ENCODE measurements around the gene DDI2.

DDI2 gene

GRCh38 chr1:15705184-15705566, 87.9 kb downstream of the DDI2 start:
- no peak for DNase-seq

GRCh38 chr1:15706751-15707150, 89.5 kb downstream of the DDI2 start:
- DNase-seq = no peak

DNA sequence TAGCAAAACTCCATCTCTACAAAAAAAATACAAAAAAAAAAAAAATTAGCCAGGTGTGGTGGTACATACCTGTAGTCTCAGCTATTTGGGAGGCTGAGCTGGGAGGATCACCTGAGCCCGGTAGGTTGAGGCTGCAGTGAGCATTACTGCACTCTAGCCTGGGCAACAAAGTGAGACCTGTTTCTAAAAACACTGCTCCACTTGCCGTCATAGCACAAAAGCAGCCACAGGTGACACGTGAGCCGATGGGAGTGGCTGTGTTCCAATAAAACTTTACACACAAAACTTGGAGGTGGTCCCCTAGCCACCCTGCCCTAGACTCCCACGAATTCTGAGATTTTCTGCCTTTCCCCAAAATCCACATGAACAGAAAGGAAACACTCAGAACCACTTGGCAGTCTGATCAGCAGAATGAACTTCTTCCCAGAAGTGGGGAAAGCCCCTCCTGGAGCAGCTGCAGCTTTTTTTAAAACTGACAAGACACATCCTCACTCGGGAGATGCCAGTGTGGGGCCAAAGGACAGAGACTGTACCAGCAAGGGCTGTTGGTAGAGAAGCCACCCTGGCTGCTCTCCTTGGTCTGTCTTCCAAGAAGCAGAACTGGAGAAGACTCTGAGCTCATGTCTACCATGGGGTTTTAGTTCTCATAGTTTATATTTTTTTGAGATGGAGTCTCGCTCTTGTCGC, 90.1 kb downstream of the DDI2 start:
- no peak for DNase-seq

DNA sequence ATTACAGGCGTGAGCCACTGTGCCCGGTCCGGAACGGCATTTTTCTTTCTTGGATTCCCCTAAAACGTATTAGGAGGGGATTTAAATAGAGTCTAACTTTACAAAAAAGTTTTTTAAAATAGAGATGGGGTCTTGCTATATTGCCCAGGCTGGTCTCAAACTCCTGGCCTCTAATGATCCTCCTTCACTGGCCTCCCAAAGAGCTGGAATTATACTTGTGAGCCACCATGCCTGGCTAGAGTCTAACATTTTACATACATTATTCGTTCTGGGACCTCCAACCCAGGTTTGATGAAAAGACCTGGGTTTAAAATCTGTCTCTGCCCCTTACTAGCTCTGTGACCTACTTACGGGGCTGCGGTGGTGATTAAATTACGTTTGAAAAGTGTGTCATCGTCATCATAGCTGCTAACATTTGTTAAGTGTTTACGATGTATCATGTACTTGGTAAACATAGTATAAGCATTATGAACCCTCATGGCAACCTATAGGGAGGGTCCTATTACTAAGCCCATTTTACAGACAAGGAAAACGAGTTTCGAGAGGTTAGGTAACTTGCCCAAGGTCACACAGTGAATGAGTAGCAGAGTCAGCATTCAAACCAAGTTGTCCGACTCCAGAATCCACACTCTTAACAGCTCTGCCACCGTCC, 91.4 kb downstream of the DDI2 start:
- no peak for DNase-seq

- DNase-seq = no peak
Measured at GRCh38 chr1:15709226-15709625, 92.0 kb downstream of the DDI2 start.

DNA sequence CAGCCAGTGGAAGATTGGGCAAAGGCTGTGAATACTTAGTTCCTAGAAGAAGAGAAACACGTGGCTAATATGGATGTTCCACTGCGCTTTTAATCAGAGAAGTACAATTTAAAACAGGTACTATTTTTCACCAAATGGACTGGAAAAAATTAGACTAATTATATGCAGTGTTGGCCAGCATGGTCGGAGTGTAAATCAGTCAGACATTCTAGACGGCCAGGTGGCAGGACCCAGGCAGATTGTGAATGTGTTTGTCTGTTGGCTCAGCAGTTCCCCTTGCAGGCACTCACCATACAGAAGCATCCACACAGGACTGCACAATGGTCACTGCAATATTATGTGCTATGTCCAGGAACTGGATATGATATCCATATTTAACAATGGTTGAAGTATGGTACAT, 94.9 kb downstream of the DDI2 start:
- no peak for DNase-seq

GRCh38 chr1:15714406-15715136, 97.3 kb downstream of the DDI2 start:
- DNase-seq = no peak

DNA sequence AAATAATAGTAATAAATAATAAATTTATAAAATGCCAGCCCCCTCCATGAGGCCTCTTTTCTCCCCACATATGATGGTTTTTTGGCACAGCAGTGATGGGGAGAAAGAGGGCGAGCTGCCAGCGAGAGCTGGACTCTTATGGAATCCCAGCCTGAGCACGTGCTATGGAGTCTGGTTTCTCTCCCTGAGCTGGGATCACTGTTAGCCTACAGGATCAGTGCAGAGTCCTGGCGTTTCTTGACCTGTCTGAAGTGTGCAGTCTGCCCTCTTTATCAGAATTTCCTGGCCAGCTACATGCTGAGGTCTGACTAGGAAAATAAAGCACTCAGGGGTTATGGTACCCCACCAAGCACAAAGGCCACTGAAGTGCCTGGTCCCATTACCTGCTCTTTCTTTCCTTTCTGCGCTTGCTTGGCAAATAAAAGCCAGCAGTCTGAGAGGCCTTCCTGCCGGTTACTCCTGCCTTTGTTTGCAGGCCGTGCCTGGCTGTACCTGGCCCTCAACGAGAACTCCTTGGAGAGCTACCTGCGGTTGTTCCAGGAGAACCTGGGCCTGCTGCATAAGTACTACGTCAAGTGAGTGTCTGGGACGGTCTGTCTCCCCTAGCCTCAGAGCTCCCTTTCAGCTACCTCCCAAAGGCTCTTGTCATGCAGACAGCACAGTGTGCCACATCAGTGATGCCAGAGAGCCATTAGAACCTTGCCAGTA, 100.3 kb downstream of the DDI2 start:
- no peak for DNase-seq

DNA sequence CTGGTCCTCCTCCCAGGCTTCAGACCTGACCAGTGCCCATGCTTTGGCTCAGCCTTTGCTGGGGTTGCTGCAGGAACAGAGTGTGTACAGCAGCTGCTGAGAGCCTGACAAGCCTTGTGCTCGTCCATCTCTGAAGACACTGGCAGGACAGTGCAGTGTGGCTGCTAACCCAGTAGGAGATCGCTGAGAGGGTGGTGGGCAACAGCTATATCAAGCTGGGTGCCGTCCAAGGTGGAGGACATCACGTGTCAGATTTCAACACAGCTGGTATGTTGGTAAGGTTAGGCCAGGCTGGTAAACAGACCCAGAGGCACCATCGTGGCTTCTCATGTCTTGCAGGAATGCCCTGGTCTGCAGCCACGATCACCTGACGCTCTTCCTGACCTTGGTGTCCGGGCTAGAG, 100.9 kb downstream of the DDI2 start:
- no peak for DNase-seq
